ENCODE data around the gene FAM219A. TPM values are rescaled to one million over a fixed set of nuclear protein-coding genes. Genes with fewer than 3 reads are reported as not detected.
A peak's percentile ranks its signal among the peaks of the same experiment; 100 is the strongest.

FAM219A gene
- total RNA-seq, 1 donor from 2014 or later, result 35.7 TPM

- H3K27ac Mint-ChIP-seq (ENCODE audit: unreplicated experiment), result no peak overlapping the region
- DNase-seq (ENCODE audit: low spot score), result no peak
- TF ChIP-seq CTCF (IDR thresholded peaks at IDR 0.05), result no peak
Observed at GRCh38 chr9:34405719-34406118, 52.7 kb downstream of the FAM219A start.

GRCh38 chr9:34403554-34404380 lies 54.6 kb downstream of the FAM219A start:
- no peaks in the 10 kb centered on the region for H3K9me3 Mint-ChIP-seq (ENCODE audit: low read depth)
- TF ChIP-seq CTCF (IDR thresholded peaks at IDR 0.05), result peak; percentile 99
- H3K27ac Mint-ChIP-seq (ENCODE audit: unreplicated experiment), result no peak overlapping the region
- DNase-seq (ENCODE audit: low spot score), result no peak
- H3K36me3 Mint-ChIP-seq (ENCODE audit: low read depth), result peaks cover 21% of the 10 kb centered on the region
- H3K27me3 Mint-ChIP-seq (ENCODE audit: low read depth), result no peaks in the 10 kb centered on the region
- no peak overlapping the region for H3K4me3 Mint-ChIP-seq (ENCODE audit: unreplicated experiment)
- H3K4me1 Mint-ChIP-seq (ENCODE audit: low read depth), result no peaks in the 10 kb centered on the region

More at GRCh38 chr9:34405719-34406118, 52.7 kb downstream of the FAM219A start:
- no peaks in the 10 kb centered on the region for H3K9me3 Mint-ChIP-seq (ENCODE audit: low read depth)
- no peaks in the 10 kb centered on the region for H3K4me1 Mint-ChIP-seq (ENCODE audit: low read depth)
- peaks cover 16% of the 10 kb centered on the region for H3K36me3 Mint-ChIP-seq (ENCODE audit: low read depth)
- no peaks in the 10 kb centered on the region for H3K27me3 Mint-ChIP-seq (ENCODE audit: low read depth)
- no peak overlapping the region for H3K4me3 Mint-ChIP-seq (ENCODE audit: unreplicated experiment)

GRCh38 chr9:34400686-34401602 lies 57.4 kb downstream of the FAM219A start:
- no peak for DNase-seq (ENCODE audit: low spot score)
- H3K27ac Mint-ChIP-seq (ENCODE audit: unreplicated experiment), result no peak overlapping the region
- no peaks in the 10 kb centered on the region for H3K4me1 Mint-ChIP-seq (ENCODE audit: low read depth)
- no peaks in the 10 kb centered on the region for H3K9me3 Mint-ChIP-seq (ENCODE audit: low read depth)
- peaks cover 25% of the 10 kb centered on the region for H3K36me3 Mint-ChIP-seq (ENCODE audit: low read depth)
- no peaks in the 10 kb centered on the region for H3K27me3 Mint-ChIP-seq (ENCODE audit: low read depth)
- no peak for TF ChIP-seq CTCF (IDR thresholded peaks at IDR 0.05)
- H3K4me3 Mint-ChIP-seq (ENCODE audit: unreplicated experiment), result no peak overlapping the region

GRCh38 chr9:34400275-34400674 lies 58.1 kb downstream of the FAM219A start:
- no peak for DNase-seq (ENCODE audit: low spot score)
- Mint-ChIP-seq H3K4me3 (ENCODE audit: unreplicated experiment) (no peak overlapping the region), H3K4me1 (ENCODE audit: low read depth) (no peaks in the 10 kb centered on the region), H3K27ac (ENCODE audit: unreplicated experiment) (no peak overlapping the region), H3K36me3 (ENCODE audit: low read depth) (peaks cover 25% of the 10 kb centered on the region), H3K9me3 (ENCODE audit: low read depth) (no peaks in the 10 kb centered on the region), H3K27me3 (ENCODE audit: low read depth) (no peaks in the 10 kb centered on the region)
- TF ChIP-seq CTCF (IDR thresholded peaks at IDR 0.05), result no peak

GRCh38 chr9:34399729-34400128 lies 58.6 kb downstream of the FAM219A start:
- TF ChIP-seq CTCF (IDR thresholded peaks at IDR 0.05), result no peak
- peaks cover 21% of the 10 kb centered on the region for H3K36me3 Mint-ChIP-seq (ENCODE audit: low read depth)
- no peak overlapping the region for H3K4me3 Mint-ChIP-seq (ENCODE audit: unreplicated experiment)
- H3K27me3 Mint-ChIP-seq (ENCODE audit: low read depth), result no peaks in the 10 kb centered on the region
- no peaks in the 10 kb centered on the region for H3K4me1 Mint-ChIP-seq (ENCODE audit: low read depth)
- no peak for DNase-seq (ENCODE audit: low spot score)
- no peak overlapping the region for H3K27ac Mint-ChIP-seq (ENCODE audit: unreplicated experiment)
- no peaks in the 10 kb centered on the region for H3K9me3 Mint-ChIP-seq (ENCODE audit: low read depth)

All from chondrocyte (in vitro differentiated cells).